Neural progenitor cell (in vitro differentiated cells): ENCODE measurements around the gene MAN2B2. TPM values are rescaled to one million over a fixed set of nuclear protein-coding genes. Genes with fewer than 3 reads are reported as not detected.

ENCODE experiments used
- DNase-seq: peaks from one replicate; pipeline ENCODE4 v3.0.0-alpha.2; 2016; ENCODE audit warnings: low spot score
- H2AFZ ChIP-seq: fragments of 200-600 bp; sonication (generic); replicated peaks from 2 replicates; pipeline ENCODE4 v1.6.1; 2016; ENCODE audit warnings: antibody characterized with exemption
- H3F3A ChIP-seq: fragments of 200-600 bp; sonication (generic); 2 replicates; pipeline ENCODE4 v1.6.1; 2016; ENCODE audit warnings: antibody characterized with exemption, low read depth
- H3K27ac ChIP-seq: fragments of 200-600 bp; sonication (generic); 2 replicates; pipeline ENCODE4 v1.5.1; 2016; ENCODE audit warnings: mild to moderate bottlenecking
- H3K27me3 ChIP-seq: fragments of 200-600 bp; sonication (generic); 2 replicates; pipeline ENCODE4 v1.6.1; 2016; ENCODE audit warnings: mild to moderate bottlenecking, moderate library complexity
- H3K36me3 ChIP-seq: fragments of 200-600 bp; sonication (generic); 2 replicates; pipeline ENCODE4 v1.5.1; 2016
- H3K4me1 ChIP-seq: fragments of 200-600 bp; sonication (generic); 2 replicates; pipeline ENCODE4 v1.6.1; 2016; ENCODE audit warnings: mixed run types
- H3K4me2 ChIP-seq: fragments of 200-600 bp; sonication (generic); 2 replicates; pipeline ENCODE4 v1.6.1; 2016
- H3K4me3 ChIP-seq: fragments of 200-600 bp; sonication (generic); 2 replicates; pipeline ENCODE4 v1.5.1; 2016
- H3K79me2 ChIP-seq: fragments of 200-600 bp; sonication (generic); 2 replicates; pipeline ENCODE4 v1.6.1; 2016; ENCODE audit warnings: low read depth
- H3K9ac ChIP-seq: fragments of 200-600 bp; sonication (generic); 2 replicates; pipeline ENCODE4 v1.6.1; 2016
- H3K9me3 ChIP-seq: fragments of 200-600 bp; sonication (generic); 2 replicates; pipeline ENCODE4 v1.5.1; 2016; ENCODE audit warnings: low read depth
- H4K20me1 ChIP-seq: fragments of 200-600 bp; sonication (generic); 2 replicates; pipeline ENCODE4 v1.6.1; 2016; ENCODE audit warnings: low read depth
- H3K27ac Mint-ChIP-seq: 3 replicates; pipeline ENCODE4 v1.8.0; 2021; ENCODE audit warnings: mixed read lengths
- H3K27me3 Mint-ChIP-seq: 2 replicates; pipeline ENCODE4 v1.8.0; 2022; ENCODE audit warnings: low read depth, mild to moderate bottlenecking, inconsistent platforms, moderate library complexity, mixed read lengths; ENCODE audit not compliant: insufficient read depth
- H3K36me3 Mint-ChIP-seq: 3 replicates; pipeline ENCODE4 v1.8.0; 2021; ENCODE audit warnings: mixed read lengths
- H3K4me1 Mint-ChIP-seq: 3 replicates; pipeline ENCODE4 v1.8.0; 2021; ENCODE audit warnings: mixed read lengths
- H3K4me3 Mint-ChIP-seq: 3 replicates; pipeline ENCODE4 v1.8.0; 2021; ENCODE audit warnings: mild to moderate bottlenecking, moderate library complexity, mixed read lengths
- H3K9me3 Mint-ChIP-seq: 3 replicates; pipeline ENCODE4 v1.8.0; 2020; ENCODE audit warnings: mixed read lengths
- CTCF ChIP-seq: fragments of 200-600 bp; sonication (generic); IDR thresholded peaks from 2 replicates; pipeline ENCODE4 v1.5.1; 2017; ENCODE audit warnings: antibody characterized with exemption, mild to moderate bottlenecking
- EZH2 ChIP-seq: fragments of 200-600 bp; sonication (generic); IDR thresholded peaks from 2 replicates; pipeline ENCODE4 v1.6.1; 2017; ENCODE audit warnings: antibody characterized with exemption, mild to moderate bottlenecking, moderate library complexity
- EZH2phosphoT487 ChIP-seq: fragments of 200-600 bp; sonication (generic); IDR thresholded peaks from 2 replicates; pipeline ENCODE4 v1.6.1; 2017; ENCODE audit warnings: antibody characterized with exemption
- total RNA-seq: library from RNA; depleted of rRNA; stranded (reverse); fragments of >200 nt; gene quantifications from 2 replicates; pipeline ENCODE4 v1.2.3, GENCODE V29; 2015; ENCODE audit warnings: low replicate concordance

MAN2B2 gene
- total RNA-seq, 1 donor from 2014 or later, result 2.7 TPM

DNA sequence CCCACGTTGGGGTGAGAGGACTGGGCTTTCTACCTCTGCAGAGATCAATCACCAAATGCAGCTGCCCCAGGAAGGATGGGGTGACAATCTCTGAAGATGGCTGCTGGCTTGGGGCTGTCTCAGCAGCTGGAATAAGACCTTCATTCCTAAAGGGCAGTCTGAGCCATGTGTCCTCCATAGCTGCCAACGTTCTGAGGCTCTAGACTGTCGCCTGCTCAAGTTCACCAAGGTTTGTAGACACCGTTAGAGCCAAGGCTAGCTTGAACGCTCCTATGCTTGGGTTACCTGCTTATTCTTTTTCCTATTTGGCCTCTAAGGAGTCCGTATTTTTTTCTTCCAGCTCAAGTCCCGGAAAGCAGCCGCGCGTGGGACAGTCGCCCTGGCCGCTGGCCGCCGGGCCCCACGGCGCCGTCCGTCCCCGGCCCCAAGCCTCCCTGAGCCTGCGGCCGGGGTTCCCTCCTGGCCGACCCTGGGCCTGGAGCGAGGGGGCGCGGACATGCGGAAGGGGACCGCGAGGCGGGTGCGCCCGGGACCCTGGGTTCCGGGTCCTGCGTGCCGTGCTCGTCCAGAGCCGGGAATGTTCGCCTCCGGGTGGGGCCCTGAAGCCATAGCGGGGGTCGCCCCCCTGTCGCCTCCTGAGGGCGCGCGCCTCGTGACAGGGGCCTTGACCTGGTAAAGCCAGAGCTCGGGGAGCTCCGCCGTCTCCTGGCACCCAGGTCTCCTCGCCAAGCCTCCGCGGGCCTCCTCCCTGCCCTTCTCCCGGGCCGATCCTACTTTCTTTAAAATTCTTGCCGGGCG, 88.8 kb downstream of the MAN2B2 start:
- Mint-ChIP-seq H3K9me3 (peaks cover 2% of the 10 kb centered on the region), H3K27ac (no peak overlapping the region), H3K4me1 (no peaks in the 10 kb centered on the region), H3K36me3 (peaks cover 3% of the 10 kb centered on the region), H3K27me3 (peaks cover 14% of the 10 kb centered on the region), H3K4me3 (no peak overlapping the region)
- no peak overlapping the region for H3K4me3 ChIP-seq
- H3K27ac ChIP-seq, result no peak overlapping the region
- DNase-seq, result no peak
- H3K27me3 ChIP-seq, result peaks cover 23% of the 10 kb centered on the region
- no peak overlapping the region for H3K9ac ChIP-seq
- no peaks in the 10 kb centered on the region for H3K36me3 ChIP-seq
- H3K4me2 ChIP-seq, result no peak overlapping the region
- no peaks in the 10 kb centered on the region for H3K9me3 ChIP-seq
- no peak overlapping the region for H2AFZ ChIP-seq
- TF ChIP-seq EZH2 (no peak), EZH2phosphoT487 (no peak), CTCF (no peak)
- H4K20me1 ChIP-seq, result no peaks in the 10 kb centered on the region
- H3K4me1 ChIP-seq, result no peaks in the 10 kb centered on the region
- H3K79me2 ChIP-seq, result no peaks in the 10 kb centered on the region
- H3F3A ChIP-seq, result no peaks in the 10 kb centered on the region

- H3K27ac Mint-ChIP-seq, result no peak overlapping the region
Observed at GRCh38 chr4:6665320-6665654, 90.3 kb downstream of the MAN2B2 start.

GRCh38 chr4:6668391-6668790, 93.4 kb downstream of the MAN2B2 start:
- Mint-ChIP-seq H3K36me3 (peaks cover 10% of the 10 kb centered on the region), H3K4me1 (peaks cover 3% of the 10 kb centered on the region), H3K27me3 (peaks cover 7% of the 10 kb centered on the region), H3K4me3 (no peak overlapping the region), H3K9me3 (peaks cover 3% of the 10 kb centered on the region), H3K27ac (no peak overlapping the region)
- Histone ChIP-seq H2AFZ (no peak overlapping the region), H3K4me1 (no peaks in the 10 kb centered on the region), H3K79me2 (peaks cover 3% of the 10 kb centered on the region), H3K4me2 (no peak overlapping the region), H3K27ac (no peak overlapping the region), H4K20me1 (no peaks in the 10 kb centered on the region), H3K27me3 (no peaks in the 10 kb centered on the region), H3K36me3 (no peaks in the 10 kb centered on the region), H3K4me3 (no peak overlapping the region), H3K9me3 (no peaks in the 10 kb centered on the region), H3F3A (no peaks in the 10 kb centered on the region), H3K9ac (no peak overlapping the region)
- TF ChIP-seq EZH2phosphoT487, result no peak
- no peak for TF ChIP-seq CTCF
- TF ChIP-seq EZH2, result no peak
- DNase-seq, result no peak

More at GRCh38 chr4:6665320-6665654, 90.3 kb downstream of the MAN2B2 start:
- DNase-seq, result no peak
- no peak for TF ChIP-seq EZH2
- TF ChIP-seq EZH2phosphoT487, result no peak
- no peak for TF ChIP-seq CTCF
- Histone ChIP-seq H3K9ac (no peak overlapping the region), H3K36me3 (no peaks in the 10 kb centered on the region), H2AFZ (no peak overlapping the region), H3K4me3 (no peak overlapping the region), H3K4me1 (no peaks in the 10 kb centered on the region), H3F3A (no peaks in the 10 kb centered on the region), H3K4me2 (no peak overlapping the region), H3K27ac (no peak overlapping the region), H3K27me3 (peaks cover 8% of the 10 kb centered on the region), H3K79me2 (no peaks in the 10 kb centered on the region), H3K9me3 (no peaks in the 10 kb centered on the region), H4K20me1 (no peaks in the 10 kb centered on the region)
- H3K4me3 Mint-ChIP-seq, result no peak overlapping the region
- no peaks in the 10 kb centered on the region for H3K4me1 Mint-ChIP-seq
- peaks cover 8% of the 10 kb centered on the region for H3K27me3 Mint-ChIP-seq
- H3K36me3 Mint-ChIP-seq, result peaks cover 10% of the 10 kb centered on the region
- peaks cover 2% of the 10 kb centered on the region for H3K9me3 Mint-ChIP-seq
